GM18519 (cell line): ENCODE data around the gene OXA1L.
A peak's percentile ranks its signal among the peaks of the same experiment; 100 is the strongest.
"Not testable (repeated sequence)": the region's sequence is repeated elsewhere in the genome, so short reads cannot be mapped to it uniquely, and the experiment has no call there.

ENCODE experiments used
- ATAC-seq: cut with Tn5 transposase; IDR thresholded peaks from one replicate; pipeline ENCODE4 v1.9.1; 2021; ENCODE audit warnings: mild to moderate bottlenecking, moderate library complexity; ENCODE audit not compliant: unreplicated experiment, low FRiP score

The OXA1L gene

DNA sequence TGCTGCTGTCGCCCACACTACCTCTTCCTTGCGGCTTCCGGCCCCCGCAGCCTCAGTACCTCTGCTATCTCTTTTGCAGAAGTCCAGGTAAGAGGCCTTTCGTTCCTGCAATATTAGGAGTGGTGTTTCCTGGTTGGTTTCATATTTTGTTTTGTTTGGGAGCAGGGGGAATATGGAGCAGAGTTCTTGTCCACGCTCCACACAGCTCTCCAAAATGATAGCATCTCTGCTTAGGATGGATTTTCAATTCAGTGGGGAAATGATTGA, 768 bp downstream of the OXA1L start:
- no peak for ATAC-seq

DNA sequence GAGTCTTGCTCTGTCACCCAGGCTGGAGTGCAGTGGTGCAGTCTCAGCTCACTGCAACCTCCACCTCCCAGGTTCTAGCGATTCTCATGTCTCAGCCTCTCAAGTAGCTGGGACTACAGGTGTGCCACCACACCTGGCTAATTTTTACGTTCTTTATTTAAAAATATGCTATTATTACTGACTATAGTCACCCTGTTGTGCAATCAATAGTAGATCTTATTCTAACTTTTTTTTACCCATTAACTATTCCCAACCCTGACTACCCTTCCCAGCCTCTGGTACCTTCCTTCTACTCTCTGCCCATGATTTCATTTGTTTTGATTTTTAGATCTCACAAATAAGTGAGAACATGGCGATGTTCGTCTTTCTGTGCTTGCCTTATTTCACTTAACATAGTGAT, 2.5 kb downstream of the OXA1L start:
- no peak for ATAC-seq

DNA sequence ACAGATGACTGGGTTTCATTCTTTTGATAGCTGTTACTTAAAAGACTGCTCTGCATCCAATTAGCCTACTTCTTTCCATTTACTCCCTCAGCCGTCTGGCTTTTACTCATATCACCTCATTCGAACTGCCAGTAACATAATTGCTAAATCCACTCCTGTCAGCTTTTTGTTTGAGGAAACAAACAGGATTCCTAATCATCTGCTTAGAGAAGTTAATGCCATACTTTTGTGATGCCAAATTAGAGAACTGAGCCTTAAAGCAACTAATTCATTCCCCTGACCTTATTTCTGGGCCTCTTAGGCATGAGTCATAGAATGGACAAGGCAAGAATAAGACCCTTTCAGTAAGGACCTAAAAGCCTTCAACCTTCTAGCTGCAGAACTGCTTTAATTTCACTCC, 2.9 kb downstream of the OXA1L start:
- no peak for ATAC-seq

DNA sequence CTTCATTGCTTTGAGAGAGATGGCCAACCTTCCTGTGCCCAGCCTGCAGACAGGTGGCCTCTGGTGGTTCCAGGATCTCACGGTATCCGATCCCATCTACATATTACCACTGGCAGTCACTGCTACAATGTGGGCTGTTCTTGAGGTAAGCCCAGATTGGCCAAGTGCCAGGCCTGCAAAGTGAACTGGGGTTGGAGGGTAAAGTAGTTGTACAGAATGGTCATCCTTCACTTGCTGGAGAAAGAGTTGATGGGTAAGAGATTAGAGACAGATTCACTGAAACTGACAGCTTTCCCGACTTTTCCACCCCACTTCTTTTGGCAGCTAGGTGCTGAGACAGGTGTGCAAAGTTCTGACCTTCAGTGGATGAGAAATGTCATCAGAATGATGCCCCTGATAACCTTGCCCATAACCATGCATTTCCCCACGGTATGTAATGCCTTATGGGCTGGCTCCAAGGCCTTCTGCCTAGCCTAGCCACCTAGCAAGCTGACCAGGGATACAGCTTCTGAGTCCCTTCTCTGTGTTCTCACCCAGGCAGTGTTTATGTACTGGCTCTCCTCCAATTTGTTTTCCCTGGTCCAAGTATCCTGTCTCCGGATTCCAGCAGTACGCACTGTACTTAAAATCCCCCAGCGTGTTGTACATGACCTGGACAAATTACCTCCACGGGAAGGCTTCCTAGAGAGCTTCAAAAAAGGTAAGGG, 4.1 kb downstream of the OXA1L start:
- no peak for ATAC-seq

DNA sequence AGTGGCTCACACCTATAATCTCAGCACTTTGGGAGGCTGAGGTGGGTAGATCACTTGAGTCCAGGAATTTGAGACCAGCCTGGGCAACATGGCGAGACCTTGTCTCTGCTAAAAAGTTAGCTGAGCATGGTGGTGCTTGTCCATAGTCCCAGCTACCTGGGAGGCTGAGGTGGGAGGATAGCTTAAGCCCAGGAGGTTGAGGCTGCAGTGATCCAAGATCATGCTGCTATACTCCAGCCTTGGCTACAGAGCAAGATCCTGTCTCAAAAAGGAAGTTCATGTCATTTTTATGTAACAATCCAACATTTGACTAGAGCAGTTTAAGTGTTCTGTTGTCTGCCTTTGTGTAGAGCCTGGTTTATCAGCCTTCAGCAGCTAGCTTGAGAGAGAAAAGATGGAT, 6.2 kb downstream of the OXA1L start:
- no peak for ATAC-seq

DNA sequence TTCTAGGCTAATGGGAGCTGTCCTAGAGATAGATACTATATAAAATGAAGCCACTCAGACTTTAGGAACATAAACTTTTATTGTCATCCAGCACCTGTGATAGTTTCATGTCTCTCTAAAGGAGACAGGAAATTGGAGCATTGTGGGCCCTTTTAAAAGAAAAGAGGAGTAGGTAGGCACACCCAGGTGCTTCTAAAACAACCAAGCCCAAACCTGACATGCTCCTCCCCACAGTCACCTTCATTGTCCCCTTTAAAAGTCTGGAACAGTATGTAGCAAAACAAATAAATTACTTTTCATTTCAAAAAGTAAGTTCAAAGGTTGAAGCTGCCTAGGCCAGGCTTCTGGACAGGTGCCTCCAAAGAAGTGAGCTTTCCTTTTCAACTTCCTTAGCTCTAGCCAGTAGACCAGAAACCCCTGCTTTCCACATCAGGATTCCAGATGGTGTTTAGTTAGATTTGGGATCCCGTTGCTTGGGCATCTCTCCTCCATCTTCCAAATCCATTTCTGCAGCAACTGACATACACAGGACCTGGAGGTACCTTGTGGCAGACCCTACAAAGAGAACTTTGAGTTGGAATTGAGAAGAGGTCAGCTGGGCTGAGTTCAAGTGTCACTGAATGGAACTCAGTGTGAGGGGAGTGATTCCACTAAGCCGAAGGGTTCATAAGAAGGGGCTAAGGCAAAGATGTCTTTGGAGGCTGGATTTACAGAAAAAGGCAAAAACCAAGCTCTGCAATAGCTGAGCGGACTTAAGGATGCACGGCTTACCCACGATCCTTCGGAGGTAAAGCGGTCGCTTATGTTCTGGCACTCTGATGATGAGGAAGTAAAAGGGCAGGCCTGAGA, 6.9 kb downstream of the OXA1L start:
- ATAC-seq = no peak

DNA sequence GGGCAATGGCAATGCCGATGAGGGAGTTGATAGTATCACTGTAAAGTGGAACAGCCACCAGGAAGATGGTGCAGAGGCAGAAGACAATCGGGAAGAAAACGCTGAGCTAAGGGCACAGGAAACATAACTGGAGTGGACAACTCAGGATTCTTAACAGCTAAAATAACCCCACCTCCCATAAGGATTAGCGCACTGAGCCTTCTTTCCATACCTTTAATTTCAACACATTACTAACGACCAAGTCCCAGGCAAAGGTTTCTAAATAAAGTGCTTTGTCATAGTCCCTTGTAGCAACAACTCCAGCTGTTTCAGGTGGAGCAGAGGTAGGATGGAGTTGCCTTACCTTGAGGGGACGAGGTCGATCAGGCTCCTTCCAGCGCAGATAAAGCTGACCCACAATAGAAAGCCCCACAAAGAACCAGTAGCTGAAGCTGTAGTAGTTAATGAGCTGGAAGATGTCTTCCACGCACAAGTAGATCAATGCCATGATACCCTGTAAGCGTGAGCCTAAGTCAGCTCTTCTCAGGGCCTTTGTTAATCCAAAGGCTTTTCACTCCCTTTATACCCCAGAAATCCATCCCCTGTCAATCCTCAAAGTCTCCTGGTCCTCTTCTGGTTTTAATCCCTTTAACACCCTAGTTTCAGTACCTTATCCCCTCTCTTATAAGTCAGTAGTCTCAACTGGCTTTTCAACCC, 7.7 kb downstream of the OXA1L start:
- ATAC-seq = no peak

DNA sequence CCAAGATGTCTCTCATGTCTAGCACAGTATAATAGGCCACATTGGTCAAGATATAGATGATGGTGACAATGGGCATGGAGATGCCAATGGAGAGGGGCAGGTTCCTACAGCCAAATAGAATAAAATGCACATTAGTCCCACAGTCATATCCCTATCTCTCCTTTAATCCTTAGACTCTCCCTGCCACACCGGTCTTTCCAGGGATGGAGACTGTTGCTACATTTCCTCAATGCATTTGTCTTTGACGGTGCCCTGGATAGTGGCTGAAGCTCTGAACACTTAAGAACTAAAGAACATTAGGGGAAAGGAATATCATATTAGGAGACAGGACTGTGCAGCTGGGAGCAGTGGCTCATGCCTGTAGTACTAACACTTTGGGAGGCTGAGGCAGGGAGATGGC, 9.7 kb downstream of the OXA1L start:
- no peak for ATAC-seq

DNA sequence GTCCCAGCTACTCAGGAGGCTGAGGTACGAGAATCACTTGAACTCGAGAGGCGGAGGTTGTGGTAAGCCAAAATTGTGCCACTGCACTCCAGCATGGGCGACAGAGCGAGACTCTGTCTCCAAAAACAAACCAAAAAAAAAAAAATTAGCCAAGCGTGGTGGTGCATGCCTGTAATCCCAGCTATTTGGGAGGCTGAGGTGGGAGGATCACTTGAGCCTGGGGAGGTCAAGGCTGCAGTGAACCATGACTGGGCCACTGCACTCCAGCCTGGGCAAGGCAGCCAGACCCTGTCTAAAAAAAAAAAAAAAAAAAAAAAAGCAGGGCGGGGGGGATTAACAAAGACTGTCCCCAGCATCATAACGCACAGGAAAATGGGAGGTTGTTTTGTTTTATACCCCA, 10.4 kb downstream of the OXA1L start:
- ATAC-seq = not testable (repeated sequence)

DNA sequence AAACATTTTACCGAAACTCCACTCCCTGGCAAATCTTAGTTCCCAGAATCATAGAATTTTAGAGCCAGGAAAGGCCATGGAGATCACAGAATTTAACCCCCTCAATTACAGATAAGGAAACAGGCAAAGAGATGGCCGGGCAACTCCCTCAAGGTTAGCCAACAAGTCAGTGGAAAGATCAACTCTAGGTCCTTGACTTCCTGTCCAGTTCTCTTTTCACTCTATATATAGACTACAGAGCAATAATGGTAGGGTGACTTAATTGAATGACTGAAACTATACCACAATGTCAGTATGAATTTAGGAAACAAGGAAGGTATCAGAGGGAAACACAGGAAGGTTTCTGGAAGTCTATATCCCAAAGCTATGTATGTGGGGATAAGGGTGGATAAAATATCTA, 11.6 kb downstream of the OXA1L start:
- no peak for ATAC-seq

DNA sequence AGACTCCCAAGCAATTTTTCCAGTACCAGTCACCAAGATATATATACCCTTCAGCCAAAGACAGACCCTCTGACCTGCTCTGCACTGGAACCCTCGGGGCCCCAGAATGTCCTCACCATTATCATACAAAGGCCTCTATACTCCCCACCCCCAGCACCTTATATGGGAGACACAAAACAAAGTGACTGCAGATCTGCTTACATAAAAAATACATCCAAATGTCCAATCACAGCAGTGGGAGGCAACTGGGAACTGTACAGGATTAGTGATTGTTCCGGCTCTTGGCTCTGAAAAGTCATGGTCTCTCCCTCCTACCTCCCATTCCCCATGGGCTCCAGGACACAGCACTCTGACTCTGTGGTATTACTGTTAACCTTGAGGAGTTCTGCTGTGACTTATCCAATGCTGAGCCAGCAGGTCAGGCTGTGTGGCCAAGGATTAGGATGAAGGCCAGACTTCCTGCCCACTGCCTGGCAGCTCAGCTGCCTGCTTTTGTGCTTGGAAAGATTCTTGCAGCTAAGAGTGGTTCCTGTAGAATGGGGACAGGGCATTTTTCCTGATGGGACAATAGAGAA, 13.7 kb downstream of the OXA1L start:
- no peak for ATAC-seq

DNA sequence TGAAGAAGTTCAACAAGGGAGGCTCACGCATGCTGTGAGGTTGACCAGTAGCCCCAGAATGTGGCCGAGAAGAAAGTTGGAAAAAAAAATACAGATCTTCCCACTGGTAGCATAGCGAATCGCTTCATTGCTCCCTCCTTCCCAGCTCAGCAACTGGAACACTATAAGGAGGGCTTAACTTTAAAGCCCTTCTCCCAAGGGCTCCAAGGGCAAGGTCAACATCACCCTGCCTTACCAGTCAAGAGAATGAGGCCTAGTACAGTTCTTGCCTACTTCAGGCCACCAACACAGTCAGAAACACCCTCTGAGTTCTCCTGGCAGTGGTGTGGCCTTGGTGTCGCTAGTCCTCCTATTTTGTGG, 14.4 kb downstream of the OXA1L start:
- ATAC-seq = no peak

DNA sequence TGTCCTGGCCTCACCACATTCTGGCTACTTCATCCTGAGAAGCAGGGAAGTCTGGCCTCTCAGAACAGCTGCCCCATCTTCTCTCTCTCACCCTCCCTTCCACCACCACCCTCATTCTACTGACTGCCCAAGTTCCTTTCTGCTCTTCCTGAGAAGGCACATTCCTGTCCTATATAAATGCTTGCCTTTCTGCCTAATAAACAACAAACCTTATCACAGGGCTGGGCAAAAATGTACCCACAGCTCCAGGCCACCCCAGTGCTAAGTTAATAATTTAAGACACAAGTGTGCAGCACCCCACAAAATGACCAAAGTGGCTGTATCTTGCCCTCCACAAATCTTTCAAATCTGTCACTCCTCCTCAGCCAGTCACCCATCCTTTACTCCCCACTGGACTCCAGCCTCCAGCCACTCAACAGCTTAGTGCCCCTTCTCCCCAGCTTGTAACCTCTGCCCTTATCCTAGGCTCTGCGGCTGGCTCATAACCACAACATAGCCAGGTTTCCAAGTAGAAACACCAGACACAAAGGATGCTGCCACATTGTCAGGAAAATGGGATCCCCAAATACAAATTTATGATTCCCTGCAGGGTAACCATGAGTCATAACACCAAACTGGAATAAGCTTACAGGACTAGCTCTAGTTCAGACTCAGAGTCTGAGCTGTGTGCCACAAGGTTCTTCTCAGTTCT, 15.0 kb downstream of the OXA1L start:
- ATAC-seq = no peak

DNA sequence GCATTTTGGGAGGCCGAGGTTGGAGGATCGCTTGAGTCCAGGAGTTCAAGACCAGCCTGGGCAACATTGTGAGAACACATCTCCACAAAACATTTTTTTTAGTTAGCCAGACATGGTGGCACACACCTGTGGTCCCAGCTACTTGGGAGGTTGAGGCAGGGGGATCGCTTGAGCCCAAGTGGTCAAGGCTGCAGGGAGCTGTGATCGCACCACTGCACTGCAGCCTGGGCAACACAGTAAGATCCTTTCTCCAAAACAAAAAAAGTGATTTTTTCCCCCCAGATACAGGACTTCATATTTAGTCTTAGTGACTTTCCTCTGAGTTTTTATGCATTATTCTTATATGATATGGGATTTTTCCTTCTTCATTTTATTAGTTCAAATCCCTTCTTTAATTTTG, 20.2 kb downstream of the OXA1L start:
- ATAC-seq = no peak

DNA sequence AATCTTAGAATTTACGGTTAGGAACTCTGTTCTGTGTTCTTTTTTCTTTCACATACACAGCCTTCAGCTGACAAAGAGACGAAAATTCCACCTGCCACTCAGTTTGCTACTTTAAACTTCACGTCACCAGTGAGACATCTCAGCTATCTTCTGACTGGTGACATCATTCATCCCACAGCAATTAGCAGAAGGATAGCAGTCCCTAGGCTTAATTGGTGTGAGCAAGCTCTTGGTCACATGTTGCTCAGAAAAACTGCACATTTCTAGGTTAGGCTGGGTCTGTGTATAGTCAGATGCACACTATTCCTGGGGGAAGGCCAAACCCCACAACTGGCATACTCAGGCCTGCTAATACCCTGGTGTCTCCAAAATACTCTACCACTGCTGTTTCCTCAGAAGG, 24.8 kb downstream of the OXA1L start:
- no peak for ATAC-seq

DNA sequence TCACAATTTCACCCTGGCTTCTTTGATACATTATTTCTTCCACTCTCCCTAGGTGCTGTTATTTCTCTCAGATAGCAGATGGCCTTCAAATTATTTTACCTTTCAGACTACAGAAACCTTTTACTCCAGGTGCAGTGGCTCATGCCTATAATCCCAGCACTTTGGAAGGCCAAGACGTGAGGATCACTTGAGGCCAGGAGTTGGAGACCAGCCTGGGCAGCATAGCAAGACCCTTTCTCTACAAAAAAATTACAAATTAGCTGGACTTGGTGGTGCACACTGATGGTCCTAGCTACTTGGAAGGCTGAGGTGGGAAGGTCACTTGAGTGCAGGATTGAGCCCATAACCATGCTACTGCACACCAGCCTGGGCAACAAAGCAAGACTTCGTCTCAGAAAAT, 25.7 kb downstream of the OXA1L start:
- ATAC-seq = no peak

DNA sequence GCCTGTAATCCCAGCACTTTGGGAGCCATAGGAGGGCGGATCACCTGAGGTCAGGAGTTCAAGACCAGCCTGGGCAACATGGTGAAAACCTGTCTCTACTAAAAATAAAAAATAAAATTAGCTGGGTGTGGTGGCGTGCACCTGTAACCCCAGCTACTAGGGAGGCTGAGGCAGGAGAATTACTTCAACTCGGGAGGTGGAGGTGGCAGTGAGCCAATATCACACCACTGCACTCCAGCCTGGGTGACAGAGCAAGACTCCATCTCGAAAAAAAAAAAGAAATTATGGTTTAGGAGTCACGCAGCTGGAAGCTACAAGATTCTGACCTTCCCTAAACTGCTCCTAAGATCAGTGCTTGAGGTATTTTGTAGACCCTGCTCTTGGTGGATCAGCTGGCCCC, 27.1 kb downstream of the OXA1L start:
- ATAC-seq = not testable (repeated sequence)

DNA sequence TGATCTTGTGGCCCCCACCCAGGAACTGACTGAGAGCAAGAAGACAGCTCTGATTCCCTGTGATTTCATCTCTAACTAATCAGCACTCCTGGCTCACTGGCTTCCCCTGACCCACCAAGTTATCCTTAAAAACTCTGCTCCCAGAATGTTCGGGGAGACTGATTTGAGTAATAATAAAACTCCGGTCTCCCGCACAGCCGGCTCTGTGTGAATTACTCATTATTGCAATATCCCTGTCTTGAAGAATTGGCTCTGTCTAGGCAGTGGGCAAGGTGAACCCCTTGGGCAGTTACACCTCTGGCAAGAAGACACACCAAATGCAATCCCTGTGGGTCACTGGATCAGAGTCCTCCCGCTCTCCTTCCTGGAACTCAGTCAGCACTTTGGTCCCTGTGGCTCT, 27.5 kb downstream of the OXA1L start:
- ATAC-seq = no peak

DNA sequence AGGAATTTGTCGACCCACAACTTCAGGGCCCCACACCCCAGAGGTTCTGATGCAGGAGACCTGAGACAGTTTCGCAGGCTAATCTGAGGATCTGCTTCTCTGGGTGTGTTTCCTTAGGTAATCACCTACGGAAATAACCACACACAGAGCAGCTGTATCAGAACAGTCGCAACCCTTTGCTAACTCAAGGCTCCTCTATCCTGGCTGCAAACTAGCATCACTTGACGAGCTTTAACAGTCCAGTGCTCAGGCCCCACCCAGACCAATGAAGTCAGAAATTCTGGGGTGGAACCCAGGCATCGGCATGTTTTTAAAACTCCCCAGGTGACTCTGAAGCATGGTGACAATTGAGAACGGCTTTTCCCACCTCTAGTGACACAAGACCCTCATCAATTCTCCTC, 28.1 kb downstream of the OXA1L start:
- ATAC-seq = peak; percentile 39

DNA sequence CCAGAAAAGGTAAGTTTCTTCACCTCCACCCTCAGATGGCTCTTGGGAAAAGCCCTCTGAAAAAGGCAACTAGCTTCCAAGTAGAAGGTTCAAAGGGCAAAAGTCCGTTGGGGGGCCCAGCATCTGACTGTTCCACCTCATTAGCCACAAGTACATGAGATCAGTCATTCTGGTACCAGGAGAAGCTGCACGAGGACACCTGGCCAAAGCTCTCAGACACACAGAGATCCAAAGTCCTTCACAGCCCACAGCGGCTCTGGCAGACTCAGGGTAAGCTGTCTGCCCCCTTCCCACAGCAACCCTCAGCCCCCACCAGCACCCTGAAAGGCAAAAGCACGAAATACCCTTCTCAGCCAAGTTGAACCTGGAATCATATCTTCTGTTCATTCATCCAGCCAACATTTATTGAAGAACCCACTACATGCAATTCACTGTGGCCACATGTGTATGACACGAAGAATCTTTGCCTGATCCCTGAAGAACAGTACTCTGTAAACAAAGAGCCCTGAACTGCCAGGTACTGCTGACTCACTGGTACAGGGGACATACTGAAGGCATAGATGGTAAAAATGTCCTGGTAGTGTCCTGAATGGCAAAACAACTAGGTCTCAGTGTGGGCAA, 29.7 kb downstream of the OXA1L start:
- ATAC-seq = no peak
